H9 (cell line): Measurements from ENCODE around the gene GDF3. TPM values are rescaled to one million over a fixed set of nuclear protein-coding genes. Genes with fewer than 3 reads are reported as not detected.
"Not testable (repeated sequence)": the region's sequence is repeated elsewhere in the genome, so short reads cannot be mapped to it uniquely, and the experiment has no call there.

ENCODE experiments used
- DNase-seq: peaks from one replicate; pipeline ENCODE4 v3.0.0-alpha.2; 2017
- H2AFZ ChIP-seq: one replicate; pipeline ENCODE4 v1.6.1; 2013; ENCODE audit warnings: mild to moderate bottlenecking, low read length, control low read depth, moderate library complexity
- H2AK5ac ChIP-seq: 2 replicates; pipeline ENCODE4 v1.6.1; 2013; ENCODE audit warnings: low read length, control low read depth, mixed read lengths; ENCODE audit not compliant: insufficient read length
- H2BK120ac ChIP-seq: one replicate; pipeline ENCODE4 v1.6.1; 2013; ENCODE audit warnings: low read depth, mild to moderate bottlenecking, low read length, control low read depth, inconsistent platforms; ENCODE audit not compliant: poor library complexity, severe bottlenecking
- H2BK12ac ChIP-seq: 2 replicates; pipeline ENCODE4 v1.6.1; 2013; ENCODE audit warnings: low read length, control low read depth, mixed read lengths, low read depth; ENCODE audit not compliant: insufficient read length
- H2BK15ac ChIP-seq: 2 replicates; pipeline ENCODE4 v1.6.1; 2013; ENCODE audit warnings: low read depth, low read length, control low read depth
- H2BK20ac ChIP-seq: one replicate; pipeline ENCODE4 v1.6.1; 2013; ENCODE audit warnings: low read depth, mild to moderate bottlenecking, low read length, control low read depth, inconsistent platforms; ENCODE audit not compliant: poor library complexity, severe bottlenecking
- H2BK5ac ChIP-seq: 2 replicates; pipeline ENCODE4 v1.6.1; 2013; ENCODE audit warnings: low read length, control low read depth, mixed read lengths; ENCODE audit not compliant: insufficient read length
- H3K14ac ChIP-seq: 2 replicates; pipeline ENCODE4 v1.6.1; 2013; ENCODE audit warnings: low read length, control low read depth; ENCODE audit not compliant: insufficient read depth
- H3K18ac ChIP-seq: 2 replicates; pipeline ENCODE4 v1.6.1; 2013; ENCODE audit warnings: low read depth, mild to moderate bottlenecking, mixed read lengths, low read length, control low read depth; ENCODE audit not compliant: insufficient read length
- H3K23ac ChIP-seq: 2 replicates; pipeline ENCODE4 v1.6.1; 2013; ENCODE audit warnings: low read length, control low read depth, mixed read lengths, low read depth; ENCODE audit not compliant: insufficient read length
- H3K23me2 ChIP-seq: 2 replicates; pipeline ENCODE4 v1.6.1; 2013; ENCODE audit warnings: low read depth, mild to moderate bottlenecking, mixed read lengths, low read length, control low read depth; ENCODE audit not compliant: insufficient read length, poor library complexity, severe bottlenecking
- H3K27ac ChIP-seq: 2 replicates; pipeline ENCODE4 v1.5.1; 2013; ENCODE audit warnings: low read length, control low read depth, mixed read lengths, low read depth; ENCODE audit not compliant: insufficient read length
- H3K27me3 ChIP-seq: 2 replicates; pipeline ENCODE4 v1.6.1; 2013; ENCODE audit warnings: low read length, control low read depth, inconsistent platforms; ENCODE audit not compliant: insufficient read depth
- H3K4ac ChIP-seq: 2 replicates; pipeline ENCODE4 v1.6.1; 2013; ENCODE audit warnings: low read depth, mild to moderate bottlenecking, control low read depth, inconsistent platforms, low read length, moderate library complexity
- H3K4me1 ChIP-seq: 2 replicates; pipeline ENCODE4 v1.6.1; 2013; ENCODE audit warnings: low read length, control low read depth, inconsistent platforms; ENCODE audit not compliant: insufficient read depth
- H3K4me2 ChIP-seq: 2 replicates; pipeline ENCODE4 v1.6.1; 2013; ENCODE audit warnings: low read length, control low read depth, mixed read lengths; ENCODE audit not compliant: insufficient read length, insufficient read depth
- H3K56ac ChIP-seq: 2 replicates; pipeline ENCODE4 v1.6.1; 2013; ENCODE audit warnings: low read depth, mild to moderate bottlenecking, mixed read lengths, low read length, control low read depth; ENCODE audit not compliant: insufficient read length
- H3K79me1 ChIP-seq: 2 replicates; pipeline ENCODE4 v1.6.1; 2013; ENCODE audit warnings: low read depth, mild to moderate bottlenecking, moderate library complexity, low read length, control low read depth, inconsistent platforms; ENCODE audit not compliant: insufficient read depth, poor library complexity, severe bottlenecking
- H3K79me2 ChIP-seq: 2 replicates; pipeline ENCODE4 v1.6.1; 2013; ENCODE audit warnings: low read length, control low read depth, inconsistent platforms; ENCODE audit not compliant: insufficient read depth
- H3K9ac ChIP-seq: 2 replicates; pipeline ENCODE4 v1.6.1; 2013; ENCODE audit warnings: low read length, control low read depth, mixed read lengths; ENCODE audit not compliant: insufficient read length; ENCODE audit errors: extremely low read depth
- H3K9me3 ChIP-seq: one replicate; pipeline ENCODE4 v1.6.1; 2013; ENCODE audit warnings: low read depth, low read length, inconsistent platforms; ENCODE audit not compliant: control insufficient read depth
- H3T11ph ChIP-seq: one replicate; pipeline ENCODE4 v1.6.1; 2013; ENCODE audit warnings: mild to moderate bottlenecking, low read length, control low read depth, inconsistent platforms
- H4K20me1 ChIP-seq: one replicate; pipeline ENCODE4 v1.6.1; 2013; ENCODE audit not compliant: control insufficient read depth, insufficient read length, insufficient read depth
- H4K5ac ChIP-seq: 2 replicates; pipeline ENCODE4 v1.6.1; 2013; ENCODE audit warnings: low read depth, mild to moderate bottlenecking, mixed read lengths, low read length, control low read depth; ENCODE audit not compliant: insufficient read length
- H4K8ac ChIP-seq: replicated peaks from 2 replicates; pipeline ENCODE4 v1.6.1; 2013; ENCODE audit warnings: low read length, control low read depth, mixed read lengths, low read depth; ENCODE audit not compliant: insufficient read length
- H4K91ac ChIP-seq: 2 replicates; pipeline ENCODE4 v1.6.1; 2013; ENCODE audit warnings: low read depth, mild to moderate bottlenecking, moderate library complexity, mixed read lengths, low read length, control low read depth; ENCODE audit not compliant: insufficient read length
- H3K27ac Mint-ChIP-seq, 3 experiments: 2 replicates in 2 of 3; 3 replicates in 1 of 3; pipeline ENCODE4 v1.8.0; 2020 to 2021; ENCODE audit warnings: mixed read lengths in 3 of 3, mild to moderate bottlenecking in 1 of 3, moderate library complexity in 1 of 3
- H3K27me3 Mint-ChIP-seq: 2 replicates; pipeline ENCODE4 v1.8.0; 2021; ENCODE audit warnings: low read depth, mild to moderate bottlenecking, moderate library complexity, mixed read lengths
- H3K36me3 Mint-ChIP-seq, 3 experiments: 2 replicates in 2 of 3; 3 replicates in 1 of 3; pipeline ENCODE4 v1.8.0; 2020 to 2021; ENCODE audit warnings: low read depth in 3 of 3, mixed read lengths in 3 of 3; ENCODE audit not compliant: insufficient read depth in 1 of 3
- H3K4me1 Mint-ChIP-seq, 2 experiments: 2 replicates each; pipeline ENCODE4 v1.8.0; 2020; ENCODE audit warnings: mixed read lengths in 2 of 2
- H3K4me3 Mint-ChIP-seq, 2 experiments: 2 replicates in 1 of 2; 3 replicates in 1 of 2; pipeline ENCODE4 v1.8.0; 2020 to 2021; ENCODE audit warnings: mild to moderate bottlenecking in 2 of 2, mixed read lengths in 2 of 2, moderate library complexity in 1 of 2
- H3K9me3 Mint-ChIP-seq, 2 experiments: 2 replicates in 1 of 2; 3 replicates in 1 of 2; pipeline ENCODE4 v1.8.0; 2020; ENCODE audit warnings: mild to moderate bottlenecking in 2 of 2, mixed read lengths in 2 of 2, moderate library complexity in 1 of 2
- WGBS: extraction: QIAGEN DNeasy Blood & Tissue Kit; methylation state at CpG from one replicate; pipeline ENCODE4 v1.1.7; 2013; ENCODE audit warnings: missing lambda C conversion rate, low lambda C conversion rate, mixed read lengths; ENCODE audit not compliant: insufficient read length; ENCODE audit errors: extremely low coverage; 5-methylcytosine and 5-hydroxymethylcytosine counted together
- total RNA-seq: library from RNA; stranded (reverse); gene quantifications from 2 replicates; pipeline ENCODE4 v1.2.1, GENCODE V29; 2021
- TF ChIP-seq, protein P1 (sequence below): fragments of 200-600 bp; sonication (generic); conservative IDR thresholded peaks from 3 replicates; pipeline ENCODE4 v1.8.0; 2021; ENCODE audit warnings: antibody characterized with exemption, mild to moderate bottlenecking

The GDF3 gene
- total RNA-seq, 1 experiment from 2014 or later, result 9.9 TPM

DNA sequence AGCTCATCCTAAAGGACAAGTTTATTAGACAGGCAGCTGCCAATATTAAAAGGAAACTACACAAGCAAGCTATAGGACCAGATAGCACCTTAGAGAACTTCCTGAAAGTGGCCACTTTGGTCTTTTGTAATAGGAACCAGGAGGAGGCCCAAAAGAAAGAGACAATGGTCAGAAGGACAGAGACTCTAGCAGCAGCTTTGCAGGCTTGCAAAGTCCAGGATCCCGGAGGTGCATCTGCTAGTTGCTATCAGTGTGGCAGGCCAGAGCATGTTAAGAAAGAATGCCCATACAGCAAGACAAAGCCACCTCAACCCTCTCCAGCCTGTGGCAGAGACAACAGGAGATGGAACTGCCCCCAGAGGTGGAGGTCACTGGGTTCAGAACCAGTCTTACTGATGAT lies 53.3 kb downstream of the GDF3 start:
- H3K4me2 ChIP-seq, result no peak overlapping the region
- no peaks in the 10 kb centered on the region for H3K9me3 Mint-ChIP-seq
- WGBS, result no CpG with 5 or more reads among the region's 1 CpG

GRCh38 chr12:7640123-7640995 lies 55.2 kb downstream of the GDF3 start:
- H3K9me3 Mint-ChIP-seq, H4K91ac ChIP-seq, H3K27ac ChIP-seq, H3K79me2 ChIP-seq, H2BK20ac ChIP-seq, H3K56ac ChIP-seq, H3K23ac ChIP-seq, H3K79me1 ChIP-seq, H3K27me3 Mint-ChIP-seq, H4K5ac ChIP-seq, H4K20me1 ChIP-seq, H3K36me3 Mint-ChIP-seq, H3K18ac ChIP-seq, H3K9ac ChIP-seq, H3K9me3 ChIP-seq, H3K23me2 ChIP-seq, H2BK15ac ChIP-seq, H2BK12ac ChIP-seq, H2AK5ac ChIP-seq, H3K4me2 ChIP-seq, H2AFZ ChIP-seq, H3K27me3 ChIP-seq, H4K8ac ChIP-seq, H3K4me3 Mint-ChIP-seq, H3K4me1 ChIP-seq, H3K14ac ChIP-seq, H3K4ac ChIP-seq, H3T11ph ChIP-seq, H2BK120ac ChIP-seq, H2BK5ac ChIP-seq: not testable (repeated sequence)
- DNase-seq, result peak; percentile 68
- peak overlapping the region in 1 of 3 experiments; percentile 53; a peak in 2 of 7 replicates for H3K27ac Mint-ChIP-seq
- no CpG with 5 or more reads among the region's 40 CpGs for WGBS
- peaks cover 39 to 45% of the 10 kb centered on the region in 2 experiments for H3K4me1 Mint-ChIP-seq

More for the DNA sequence above, 53.3 kb downstream of the GDF3 start:
- H2BK20ac ChIP-seq, result no peak overlapping the region
- no peak overlapping the region for H3K18ac ChIP-seq
- peaks cover 50 to 58% of the 10 kb centered on the region in 2 experiments for H3K4me1 Mint-ChIP-seq
- no peak overlapping the region for H4K8ac ChIP-seq
- H3K23ac ChIP-seq, result no peak overlapping the region
- H2AFZ ChIP-seq, result no peak overlapping the region
- H3K9ac ChIP-seq, result no peak overlapping the region
- no peaks in the 10 kb centered on the region; a peak in 1 of 7 replicates for H3K36me3 Mint-ChIP-seq
- H2BK120ac ChIP-seq, result no peak overlapping the region
- H3K9me3 ChIP-seq, result no peaks in the 10 kb centered on the region
- H4K91ac ChIP-seq, result no peak overlapping the region
- H3K27ac Mint-ChIP-seq, result no peak overlapping the region
- no peak overlapping the region for H3K4ac ChIP-seq
- H3K14ac ChIP-seq, result no peak overlapping the region
- H2BK5ac ChIP-seq, result no peak overlapping the region
- no peak overlapping the region for H4K5ac ChIP-seq
- no peaks in the 10 kb centered on the region; the same call in 1 of the 2 replicates for H3K27me3 Mint-ChIP-seq
- H3K27ac ChIP-seq, result no peak overlapping the region
- no peak overlapping the region for H3T11ph ChIP-seq
- H2BK12ac ChIP-seq, result no peak overlapping the region
- H3K23me2 ChIP-seq, result peaks cover 3% of the 10 kb centered on the region
- peaks cover 12% of the 10 kb centered on the region; the same call in 1 of the 2 replicates for H3K4me1 ChIP-seq
- no peaks in the 10 kb centered on the region for H3K79me2 ChIP-seq
- no peak overlapping the region for H2AK5ac ChIP-seq
- H2BK15ac ChIP-seq, result no peak overlapping the region
- no peaks in the 10 kb centered on the region for H4K20me1 ChIP-seq
- H3K27me3 ChIP-seq, result no peaks in the 10 kb centered on the region
- H3K4me3 Mint-ChIP-seq, result peak overlapping the region in 1 of 2 experiments; percentile 18; a peak in 1 of 5 replicates
- H3K56ac ChIP-seq, result no peak overlapping the region
- TF ChIP-seq, protein P1, sequence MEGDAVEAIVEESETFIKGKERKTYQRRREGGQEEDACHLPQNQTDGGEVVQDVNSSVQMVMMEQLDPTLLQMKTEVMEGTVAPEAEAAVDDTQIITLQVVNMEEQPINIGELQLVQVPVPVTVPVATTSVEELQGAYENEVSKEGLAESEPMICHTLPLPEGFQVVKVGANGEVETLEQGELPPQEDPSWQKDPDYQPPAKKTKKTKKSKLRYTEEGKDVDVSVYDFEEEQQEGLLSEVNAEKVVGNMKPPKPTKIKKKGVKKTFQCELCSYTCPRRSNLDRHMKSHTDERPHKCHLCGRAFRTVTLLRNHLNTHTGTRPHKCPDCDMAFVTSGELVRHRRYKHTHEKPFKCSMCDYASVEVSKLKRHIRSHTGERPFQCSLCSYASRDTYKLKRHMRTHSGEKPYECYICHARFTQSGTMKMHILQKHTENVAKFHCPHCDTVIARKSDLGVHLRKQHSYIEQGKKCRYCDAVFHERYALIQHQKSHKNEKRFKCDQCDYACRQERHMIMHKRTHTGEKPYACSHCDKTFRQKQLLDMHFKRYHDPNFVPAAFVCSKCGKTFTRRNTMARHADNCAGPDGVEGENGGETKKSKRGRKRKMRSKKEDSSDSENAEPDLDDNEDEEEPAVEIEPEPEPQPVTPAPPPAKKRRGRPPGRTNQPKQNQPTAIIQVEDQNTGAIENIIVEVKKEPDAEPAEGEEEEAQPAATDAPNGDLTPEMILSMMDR, result no peak
- DNase-seq, result peak; percentile 43
- no peaks in the 10 kb centered on the region for H3K79me1 ChIP-seq
